Stimulated activated CD4-positive, alpha-beta T cell treated with anti-CD3 and anti-CD28 coated beads, Interleukin-12 subunit alpha, Interleukin-12 subunit beta, amount 100 ng/mL, for 24 hours (primary cell): ENCODE data around the gene MTRF1L.
"Not testable (repeated sequence)": the region's sequence is repeated elsewhere in the genome, so short reads cannot be mapped to it uniquely, and the experiment has no call there.

ENCODE experiments used
- DNase-seq, 2 experiments: peaks; one replicate each; pipeline ENCODE4 v3.0.0-alpha.2; 2020; ENCODE audit warnings: low read depth in 2 of 2

The MTRF1L gene

DNA sequence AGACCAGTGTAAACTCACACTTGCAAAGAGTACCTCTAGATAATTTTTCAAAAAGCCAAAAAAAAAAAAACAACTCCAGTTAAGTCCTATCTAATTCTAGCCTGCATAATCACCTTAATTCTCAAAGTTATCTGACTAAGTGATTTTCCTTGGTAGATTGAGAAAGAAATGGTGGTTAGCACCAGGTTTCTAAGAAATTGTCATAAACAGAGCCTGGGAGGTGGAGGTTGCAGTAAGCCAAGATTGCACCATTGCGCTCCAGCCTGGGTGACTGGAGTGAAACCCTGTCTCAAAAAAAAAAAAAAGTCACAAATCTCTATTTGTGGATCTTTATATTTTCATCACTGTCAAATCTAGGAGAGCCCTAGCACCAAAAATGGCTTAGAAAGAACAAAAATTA, 28.6 kb downstream of the MTRF1L start:
- DNase-seq = no peak

DNA sequence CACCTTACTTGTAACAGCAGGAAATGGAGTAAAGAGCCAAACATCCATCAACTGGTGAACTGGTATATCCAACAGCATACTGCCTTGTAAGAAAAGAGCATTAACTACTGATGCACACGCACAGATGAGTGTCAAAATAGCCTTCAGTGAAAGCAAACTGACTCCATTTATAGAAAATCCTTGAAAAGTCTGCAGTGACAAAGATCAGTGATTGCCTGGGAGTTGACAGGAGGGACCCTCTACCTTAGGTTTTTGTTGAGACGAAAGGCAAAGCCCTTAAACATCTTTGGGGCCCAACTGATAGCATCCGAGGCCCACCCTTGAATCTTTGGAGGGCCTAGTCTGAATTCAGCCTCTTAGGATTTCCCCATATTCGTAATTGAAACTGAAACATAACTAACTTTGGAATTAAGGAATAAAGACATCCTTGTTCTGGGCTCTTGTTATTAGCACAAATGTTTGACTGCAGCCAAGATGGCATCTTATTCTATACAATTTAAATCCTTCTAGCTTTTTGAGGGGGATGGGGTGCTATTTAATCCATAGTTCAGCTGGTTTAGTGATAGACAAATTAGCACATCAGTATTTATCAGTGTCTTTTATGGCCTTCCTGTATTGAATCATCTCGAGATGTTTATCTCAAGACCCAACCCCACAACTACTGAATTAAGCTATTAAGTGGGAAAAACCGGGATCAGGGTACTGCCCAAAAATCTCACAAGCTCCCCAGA, 32.7 kb downstream of the MTRF1L start:
- DNase-seq = no peak

DNA sequence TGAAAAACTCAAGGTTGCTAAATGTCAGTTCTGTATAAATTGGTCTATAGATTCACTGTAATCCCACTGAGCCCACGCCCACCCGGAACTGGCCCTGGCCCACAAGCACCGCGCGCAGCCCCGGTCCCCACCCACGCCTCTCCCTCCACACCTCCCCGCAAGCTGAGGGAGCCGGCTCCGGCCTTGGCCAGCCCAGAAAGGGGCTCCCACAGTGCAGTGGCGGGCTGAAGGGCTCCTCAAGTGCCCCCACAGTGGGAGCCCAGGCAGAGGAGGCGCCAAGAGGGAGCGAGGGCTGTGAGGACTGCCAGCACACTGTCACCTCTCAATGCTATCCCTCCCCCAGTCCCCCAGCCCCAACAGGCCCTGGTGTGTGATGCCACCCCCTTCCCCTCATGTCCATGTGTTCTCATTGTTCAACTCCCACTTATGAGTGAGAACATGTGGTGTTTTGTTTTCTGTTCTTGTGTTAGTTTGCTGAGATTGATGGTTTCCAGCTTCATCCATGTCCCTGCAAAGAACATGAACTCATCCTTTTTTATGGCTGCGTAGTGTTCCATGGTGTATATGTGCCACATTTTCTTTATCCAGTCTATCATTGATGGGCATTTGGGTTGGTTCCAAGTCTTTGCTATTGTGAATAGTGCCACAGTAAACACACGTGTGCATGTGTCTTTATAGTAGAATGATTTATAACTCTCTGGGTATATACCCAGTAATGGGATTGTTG, 36.2 kb downstream of the MTRF1L start:
- DNase-seq = not testable (repeated sequence)

DNA sequence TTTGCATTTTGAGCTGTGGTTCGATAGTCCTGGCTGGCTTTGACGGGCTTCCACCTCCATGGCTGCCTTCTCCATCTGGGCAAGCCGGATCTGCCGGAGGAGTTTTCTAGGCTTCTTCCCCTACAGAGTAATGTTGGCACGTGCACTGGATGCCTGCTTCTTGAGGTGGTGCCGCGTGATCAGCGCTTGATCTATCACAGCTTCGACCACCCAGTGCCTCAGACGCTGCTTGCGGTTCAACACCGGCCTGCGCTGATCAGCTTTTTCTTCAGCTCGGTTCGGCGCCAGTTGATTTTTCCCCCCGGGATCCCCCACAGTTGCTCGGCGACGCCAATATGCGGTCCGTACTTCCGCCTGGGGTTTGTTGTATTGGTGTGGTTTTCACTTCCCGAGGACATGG, 43.2 kb downstream of the MTRF1L start:
- no peak for DNase-seq

DNA sequence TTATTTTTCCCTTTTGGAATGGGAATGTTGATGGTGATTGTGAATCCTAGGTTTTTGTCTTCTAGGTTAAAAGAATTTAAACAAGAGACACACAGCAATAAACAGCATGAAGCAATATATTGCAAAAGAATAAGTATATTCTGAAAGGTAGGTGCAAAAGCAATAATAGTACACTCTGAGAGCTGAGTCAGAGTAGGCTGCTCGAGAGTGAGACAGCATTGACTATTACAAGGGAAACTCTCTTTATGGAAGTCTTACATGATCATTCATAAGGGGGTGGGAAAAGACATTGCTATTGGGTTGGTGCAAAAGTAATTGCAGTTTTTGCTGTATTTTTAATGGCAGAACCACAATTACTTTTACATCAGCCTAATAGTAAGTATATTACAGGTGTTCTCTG, 44.7 kb downstream of the MTRF1L start:
- DNase-seq = no peak

DNA sequence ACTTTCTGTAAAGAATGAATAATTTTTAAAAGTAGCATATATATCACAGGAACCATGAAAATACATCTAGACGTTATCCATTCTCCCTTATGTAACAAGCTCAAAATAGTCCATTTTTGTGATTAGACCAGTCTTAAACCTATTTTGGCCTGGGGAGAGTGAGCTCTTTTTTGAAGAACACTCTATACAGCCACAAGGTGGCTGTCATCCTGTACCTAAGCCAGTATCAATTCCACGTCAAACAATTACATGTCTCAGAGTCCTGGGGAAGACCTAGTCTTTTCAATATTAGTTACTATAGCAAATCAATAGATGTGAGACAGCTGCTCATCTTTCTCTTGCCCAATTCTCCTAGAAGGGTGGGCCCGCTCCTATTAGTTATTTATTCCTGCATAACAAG, 48.1 kb downstream of the MTRF1L start:
- DNase-seq = no peak

DNA sequence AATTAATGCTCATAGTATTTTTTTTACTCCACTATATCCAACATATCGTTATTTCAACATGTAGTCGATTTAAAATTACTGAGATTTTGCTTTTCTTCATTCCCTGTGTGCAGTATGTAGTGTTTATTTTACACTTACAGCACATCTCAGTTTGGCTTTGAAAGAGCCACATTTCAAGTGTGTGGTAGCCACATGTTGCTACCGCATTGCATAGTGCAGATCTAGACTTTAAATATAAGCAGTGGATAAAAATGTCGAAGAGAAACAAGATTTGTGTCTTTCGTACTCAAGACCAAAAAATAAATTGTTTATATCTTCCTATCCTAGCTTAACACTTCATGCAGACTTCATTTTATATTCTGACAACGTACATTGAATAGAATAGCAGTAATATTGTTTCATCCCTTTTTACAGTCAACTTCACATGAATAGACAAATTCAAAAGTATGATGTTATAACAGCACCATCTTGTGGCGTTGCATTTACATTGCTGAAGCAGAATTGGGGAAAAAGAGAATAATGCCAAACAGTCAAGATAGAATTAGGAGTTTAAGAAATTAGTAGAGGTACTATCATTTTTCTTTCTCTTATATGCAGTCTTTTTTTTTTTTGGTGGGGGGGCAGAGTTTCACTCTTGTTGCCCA, 49.5 kb downstream of the MTRF1L start:
- no peak for DNase-seq

DNA sequence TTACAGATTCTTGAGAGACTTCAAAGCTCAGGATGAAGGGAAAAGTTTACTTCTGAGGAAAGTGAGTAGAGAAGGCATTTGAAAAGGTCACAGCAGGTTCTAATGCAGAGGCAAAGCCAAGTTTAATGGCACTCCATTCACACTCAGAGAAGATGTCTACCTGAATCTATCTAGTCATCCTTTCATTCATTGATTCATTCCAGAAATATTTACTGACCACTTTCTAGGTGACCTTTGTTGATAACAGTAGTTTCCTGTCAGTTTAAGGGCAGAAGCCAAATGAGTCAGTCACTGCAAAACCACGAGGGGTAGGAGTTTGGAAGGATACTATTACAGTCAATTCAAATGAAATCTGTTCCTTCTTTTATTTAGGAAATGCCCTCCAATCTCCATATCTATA, 50.5 kb downstream of the MTRF1L start:
- no peak for DNase-seq

DNA sequence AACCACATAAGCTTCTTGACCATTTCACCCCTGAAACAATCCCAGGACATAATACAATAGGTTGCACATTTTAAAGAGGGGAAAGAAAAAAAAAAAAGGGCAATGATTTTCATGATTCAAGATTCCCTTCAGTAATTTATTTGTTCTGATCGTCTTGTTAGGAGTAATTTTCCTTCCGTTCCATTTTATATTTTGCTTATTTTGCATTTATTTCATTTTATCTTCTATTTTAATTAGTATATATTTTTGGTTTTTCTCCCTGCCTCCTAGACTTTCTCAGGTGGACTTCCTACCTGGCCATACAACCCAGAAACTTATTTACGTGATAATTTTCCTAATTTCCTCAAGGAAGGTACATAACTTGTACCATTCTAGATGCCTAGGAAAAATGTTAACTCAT, 52.3 kb downstream of the MTRF1L start:
- DNase-seq = no peak

DNA sequence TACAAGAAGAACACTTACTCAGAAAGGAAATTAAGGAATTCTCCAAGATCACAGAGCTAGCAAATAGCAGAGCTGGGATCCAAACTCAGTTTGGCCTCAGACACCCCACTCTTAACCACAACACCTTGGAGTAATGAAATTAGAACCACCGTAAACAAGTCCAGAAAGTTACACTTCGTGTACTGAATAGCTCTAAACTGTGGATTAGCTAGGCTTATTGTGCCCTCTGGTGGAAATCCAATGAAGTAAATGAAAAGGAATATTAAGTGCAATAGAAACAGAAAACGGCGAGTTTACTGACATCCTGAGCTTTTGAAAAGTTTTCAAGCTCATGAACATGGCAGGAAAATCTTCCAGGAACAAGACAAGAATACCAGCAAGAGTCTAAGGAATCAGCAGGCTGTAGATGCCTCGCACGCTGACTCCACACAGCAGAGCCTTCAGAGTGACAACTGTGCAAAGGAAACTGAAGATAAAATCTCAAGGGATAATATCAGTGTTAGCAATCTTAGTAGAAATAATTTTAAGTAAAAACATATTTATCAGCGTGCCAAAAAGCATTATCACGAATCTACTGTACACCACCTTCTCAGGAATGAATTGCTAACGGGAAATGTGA, 54.2 kb downstream of the MTRF1L start:
- DNase-seq = no peak

DNA sequence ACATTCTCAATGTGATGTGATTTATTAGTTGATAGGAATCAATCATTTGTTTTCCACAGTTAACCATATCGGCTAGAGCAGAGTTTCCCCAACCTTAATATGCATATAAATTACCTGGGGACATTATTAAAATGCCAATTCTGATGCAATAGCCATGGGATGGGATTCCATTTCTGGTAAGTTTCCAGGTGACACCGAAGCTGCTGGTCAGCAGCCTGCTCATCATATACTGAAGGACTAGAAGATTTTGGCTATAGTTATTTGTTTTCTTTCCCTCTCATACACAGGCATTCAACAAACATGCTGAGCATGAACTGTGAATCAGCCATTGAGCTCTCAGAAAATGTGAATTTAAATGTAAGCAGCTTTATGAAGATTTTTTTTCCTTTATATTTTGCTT, 55.5 kb downstream of the MTRF1L start:
- DNase-seq = no peak

DNA sequence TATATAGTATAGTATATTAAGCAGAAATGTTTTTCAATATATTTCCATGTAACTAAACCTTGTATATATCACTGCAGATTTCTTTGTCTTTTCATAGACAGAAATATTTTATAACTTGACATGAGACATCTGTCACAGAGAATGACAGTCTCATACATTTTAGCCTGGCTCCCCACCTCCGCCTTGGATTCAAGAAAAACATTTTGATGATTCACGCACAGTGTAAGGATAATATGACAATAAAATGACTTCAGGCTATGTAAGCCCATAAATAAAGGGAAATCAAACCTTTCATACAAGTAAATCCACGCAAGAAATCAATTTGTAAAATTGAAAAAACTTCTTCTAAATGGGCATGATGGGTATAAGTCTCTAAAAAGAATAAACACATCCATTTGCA, 56.0 kb downstream of the MTRF1L start:
- DNase-seq = no peak

DNA sequence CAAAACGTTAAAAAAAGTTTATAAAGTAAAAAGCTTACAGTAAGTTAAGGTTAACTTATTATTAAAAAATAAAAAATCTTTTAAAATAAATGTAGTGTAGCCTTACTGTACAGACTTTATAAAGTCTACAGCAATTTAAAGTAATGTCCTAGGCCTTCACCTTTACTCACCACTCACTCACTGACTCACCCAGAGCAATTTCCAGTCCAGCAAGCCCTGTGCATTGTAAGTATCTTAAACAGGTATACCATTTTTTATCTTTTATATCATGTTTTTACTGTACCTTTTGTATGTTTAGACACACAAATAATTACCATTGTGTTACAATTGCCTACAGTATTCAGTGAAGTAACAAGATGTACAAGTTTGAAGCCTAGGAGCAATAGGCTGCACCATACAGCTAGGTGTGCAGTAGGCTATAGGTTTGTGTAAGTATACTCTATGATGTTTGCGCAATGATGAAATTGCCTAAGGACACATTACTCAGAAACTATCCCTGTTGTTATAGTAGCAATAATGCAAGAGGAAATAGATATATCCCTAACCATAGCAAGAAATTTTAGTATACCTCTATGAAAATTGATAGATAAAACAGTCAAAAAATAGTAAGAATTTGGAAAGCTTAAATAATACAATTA, 59.1 kb downstream of the MTRF1L start:
- no peak for DNase-seq

DNA sequence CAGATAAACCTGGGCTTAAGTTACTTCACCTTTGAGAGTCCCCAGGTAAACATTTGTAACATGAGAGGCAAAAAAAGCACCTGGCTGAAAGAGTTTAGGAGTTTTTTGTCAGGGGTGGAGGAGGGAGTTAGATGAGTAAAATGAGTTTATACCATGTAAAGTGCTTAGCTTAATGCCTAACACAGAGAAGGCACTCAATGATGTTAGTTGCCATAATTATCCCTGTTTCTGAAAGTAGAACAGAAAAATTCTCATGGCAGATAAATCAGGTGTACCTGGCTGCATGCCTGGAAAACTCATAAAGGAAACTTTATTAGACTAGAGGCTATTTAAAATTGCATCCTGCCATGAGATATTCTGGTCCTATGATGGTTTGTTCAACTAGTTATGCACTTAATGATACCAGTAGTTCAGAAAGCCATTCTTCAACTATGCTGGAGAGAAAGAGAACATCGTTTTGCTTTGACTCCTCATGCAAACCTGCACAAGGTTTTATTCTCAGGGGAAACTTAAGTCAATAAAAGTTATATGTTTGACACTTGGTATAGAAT, 60.1 kb downstream of the MTRF1L start:
- no peak for DNase-seq

DNA sequence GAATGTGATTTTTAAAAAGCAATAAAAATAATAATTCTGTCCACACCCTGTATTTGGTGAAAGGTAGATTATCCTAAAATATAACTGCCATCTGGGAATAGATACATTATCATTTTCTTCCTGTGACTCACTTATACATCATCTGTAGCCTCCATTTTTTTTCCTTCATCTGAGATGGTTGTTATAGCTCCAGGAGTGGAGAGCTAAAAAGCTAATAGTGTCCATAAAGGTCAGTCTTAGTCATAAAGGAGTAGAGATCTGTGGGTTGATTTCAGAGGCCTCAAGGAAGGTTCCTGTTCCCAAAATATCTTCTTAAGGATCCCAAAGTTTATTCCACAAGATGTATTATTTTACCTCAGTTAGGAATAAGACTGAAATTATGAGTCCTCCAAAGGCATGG, 60.8 kb downstream of the MTRF1L start:
- DNase-seq = no peak
